Measurements from ENCODE around the gene MAD1L1. TPM values are rescaled to one million over a fixed set of nuclear protein-coding genes. Genes with fewer than 3 reads are reported as not detected.

Gene MAD1L1
- total and polyA plus RNA-seq, 2 of the 13 experiments (the other 11 are each of a cell fraction or from before 2014, with no cell fraction given) = 17.4 to 64.7 TPM

DNA sequence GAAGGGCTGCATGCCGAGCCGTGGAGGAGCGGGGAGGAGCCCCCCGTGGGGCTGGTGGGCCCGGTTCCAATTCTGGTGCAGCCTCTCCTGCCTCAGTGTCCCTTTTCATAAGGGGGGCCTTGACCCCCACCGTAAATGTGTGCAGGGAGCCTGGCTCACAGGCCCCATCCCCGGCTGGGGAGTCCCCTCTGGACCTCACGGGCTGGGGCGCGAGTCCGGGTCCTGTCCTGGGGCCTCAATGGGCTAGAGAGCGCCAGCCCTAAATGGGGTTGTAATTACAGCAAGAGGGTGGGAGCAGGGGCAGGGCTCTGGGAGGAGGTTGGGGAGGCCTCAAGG is 359.7 kb downstream of the MAD1L1 start:
- no peaks in the 10 kb centered on the region for H3K79me2 ChIP-seq (ENCODE audit: insufficient read depth, low read length)
- peak overlapping the region in 1 of 3 experiments; percentile 31; a peak in 1 of 6 replicates for H3K4me3 ChIP-seq (replicated peaks in 1 of 3; ENCODE audit: insufficient read depth in 1 of 3, low read depth in 2 of 3, low read length in 3 of 3)
- H4K20me1 ChIP-seq (ENCODE audit: insufficient read depth, low read length) = no peaks in the 10 kb centered on the region
- H3K27ac ChIP-seq (ENCODE audit: extremely low read length, insufficient read depth, low read length) = peak overlapping the region; percentile 71
- no peaks in the 10 kb centered on the region for H3K36me3 ChIP-seq (replicated peaks in 1 of 2; ENCODE audit: control insufficient read depth in 1 of 2, insufficient read depth in 2 of 2, low read length in 2 of 2)
- H3K4me1 ChIP-seq (ENCODE audit: insufficient read depth, low read length) = peaks cover 57% of the 10 kb centered on the region
- peak overlapping the region; percentile 54 for H3K4me2 ChIP-seq (ENCODE audit: low read depth, low read length)
- no peak for FAIRE-seq
- no peak overlapping the region for H2AFZ ChIP-seq (ENCODE audit: low read length)
- intact Hi-C loops (cut with micrococcal nuclease; ENCODE audit: unreplicated experiment) = no loop called here
- CTCF ChIA-PET (ENCODE audit: low intra/inter-chr PET ratio, low total read pairs) = no interaction called here
- 80% methylated on average over 1 of the region's 12 CpGs for WGBS (ENCODE audit: low lambda C conversion rate)
- H3K9ac ChIP-seq (ENCODE audit: insufficient read depth, low read depth, low read length) = 0 out of 2 replicates have a peak overlapping the region, but pooled peaks have one; percentile 39
- no peaks in the 10 kb centered on the region for H3K9me3 ChIP-seq (ENCODE audit: low read length)
- no TSS peak for BruUV-seq (replicated peaks)
- H3K27me3 ChIP-seq (ENCODE audit: control insufficient read depth in 1 of 2, insufficient read depth in 2 of 2, low read length in 2 of 2) = no peaks in the 10 kb centered on the region
- 0 out of 2 replicates have a peak, but pooled peaks have one; percentile 35 for TF ChIP-seq ZNF687 (CRISPR knock-in tag; IDR thresholded peaks at IDR 0.05)
- no peak for TF ChIP-seq DMAP1 (CRISPR knock-in tag; IDR thresholded peaks at IDR 0.05)
- peak; percentile 63 for TF ChIP-seq ZNF263 (CRISPR knock-in tag; IDR thresholded peaks at IDR 0.05)
- no peak for DNase-seq (ENCODE audit: low spot score)
- in situ Hi-C loops (cut with HindIII; ENCODE audit: extremely low pct_ligation_motif_present, low pct_unique_long_range_greater_than_20kb) = loop anchor here (5.0 kb wide), 1 partner anchor 61 kb away; no protein-coding TSS in a partner anchor
- POLR2A ChIA-PET = no interaction called here
- no peak for ATAC-seq

Measured in HepG2 (cell line).